CD4-positive, alpha-beta T cell treated with Interleukin-17A for 4 hours (primary cell): Measurements from ENCODE around the gene DDX60.
A peak's percentile ranks its signal among the peaks of the same experiment; 100 is the strongest.
"Not testable (repeated sequence)": the region's sequence is repeated elsewhere in the genome, so short reads cannot be mapped to it uniquely, and the experiment has no call there.

Experiments
- DNase-seq: peaks from one replicate; pipeline ENCODE4 v3.0.0-alpha.2; 2020; ENCODE audit warnings: mixed read lengths

DDX60 gene

GRCh38 chr4:168318266-168318895 lies at the start of gene DDX60:
TSS of gene DDX60 (minus strand) at chr4:168318752. CDS start at chr4:168311259, 7,493 bp downstream.
- peak; percentile 85 for DNase-seq

- DNase-seq: no peak
These were observed 48.5 kb upstream of the DDX60 start for GRCh38 chr4:168367065-168367464.

- DNase-seq: no peak
These were observed 43.5 kb upstream of the DDX60 start for GRCh38 chr4:168362025-168362401.

GRCh38 chr4:168361365-168362024 lies 42.9 kb upstream of the DDX60 start:
- no peak for DNase-seq

- DNase-seq: no peak
These were observed 41.7 kb upstream of the DDX60 start for GRCh38 chr4:168360271-168360670.

- no peak for DNase-seq
These were observed 39.4 kb upstream of the DDX60 start for GRCh38 chr4:168357941-168358340.

- DNase-seq: no peak
These were observed 35.2 kb upstream of the DDX60 start for GRCh38 chr4:168353746-168354145.

GRCh38 chr4:168337550-168337940 lies 19.0 kb upstream of the DDX60 start:
- no peak for DNase-seq

- DNase-seq: no peak
These were observed 18.4 kb upstream of the DDX60 start for GRCh38 chr4:168336837-168337549.

- DNase-seq: no peak
These were observed 17.1 kb upstream of the DDX60 start for GRCh38 chr4:168335621-168336020.

- no peak for DNase-seq
These were observed 15.5 kb upstream of the DDX60 start for GRCh38 chr4:168334053-168334452.

- not testable (repeated sequence) for DNase-seq
These were observed 12.0 kb upstream of the DDX60 start for GRCh38 chr4:168330575-168330974.

- no peak for DNase-seq
These were observed 7.0 kb upstream of the DDX60 start for GRCh38 chr4:168325591-168325990.

GRCh38 chr4:168321006-168321405 lies 2.5 kb upstream of the DDX60 start:
- no peak for DNase-seq

GRCh38 chr4:168319486-168320019 lies 1.0 kb upstream of the DDX60 start:
- no peak for DNase-seq

GRCh38 chr4:168317621-168318020 lies 931 bp downstream of the DDX60 start:
- peak; percentile 18 for DNase-seq

- DNase-seq: no peak
These were observed 8.8 kb downstream of the DDX60 start for GRCh38 chr4:168309781-168310180.

- no peak for DNase-seq
These were observed 9.6 kb downstream of the DDX60 start for GRCh38 chr4:168308912-168309311.

- DNase-seq: no peak
These were observed 12.1 kb downstream of the DDX60 start for GRCh38 chr4:168306476-168306875.

GRCh38 chr4:168304744-168305459 lies 13.7 kb downstream of the DDX60 start:
- no peak for DNase-seq

- not testable (repeated sequence) for DNase-seq
These were observed 15.1 kb downstream of the DDX60 start for GRCh38 chr4:168303430-168303829.

GRCh38 chr4:168293386-168293975 lies 25.1 kb downstream of the DDX60 start:
- DNase-seq: no peak

- DNase-seq: no peak
These were observed 27.3 kb downstream of the DDX60 start for GRCh38 chr4:168291242-168291641.
